Urothelium cell line (cell line): ENCODE measurements around the gene KLK13.

Experiments
- DNase-seq: peaks from one replicate; pipeline ENCODE4 v3.0.0; 2011; ENCODE audit warnings: low spot score, mixed read lengths
- FAIRE-seq: peaks from 2 replicates; lab custom pipeline; 2011; peaks lifted over from hg19 to GRCh38; lab: Jason Lieb, UNC

The KLK13 gene

GRCh38 chr19:51023946-51024345 is 40.9 kb downstream of the KLK13 start:
- no peak for DNase-seq
- no peak for FAIRE-seq

- no peak for FAIRE-seq
These were observed 42.4 kb downstream of the KLK13 start for GRCh38 chr19:51022526-51022925.

GRCh38 chr19:51020988-51021651 is 43.8 kb downstream of the KLK13 start:
- FAIRE-seq (no peak), DNase-seq (no peak)

More at GRCh38 chr19:51022526-51022925, 42.4 kb downstream of the KLK13 start:
- no peak for DNase-seq

GRCh38 chr19:51019544-51019925 is 45.4 kb downstream of the KLK13 start, which contains the start of gene KLK10:
Gene KLK10 (minus strand): TSS chr19:51019709. CDS start chr19:51019130, 579 bp downstream.
- DNase-seq (no peak), FAIRE-seq (no peak)

- FAIRE-seq (no peak), DNase-seq (no peak)
These were observed 45.9 kb downstream of the KLK13 start for GRCh38 chr19:51018745-51019543.

- FAIRE-seq (no peak), DNase-seq (peak; percentile 67)
These were observed 47.9 kb downstream of the KLK13 start for GRCh38 chr19:51016798-51017683.

- no peak for FAIRE-seq
These were observed 49.1 kb downstream of the KLK13 start for GRCh38 chr19:51015691-51016267.

GRCh38 chr19:51014242-51014641 is 50.6 kb downstream of the KLK13 start:
- FAIRE-seq (no peak), DNase-seq (no peak)

More at GRCh38 chr19:51015691-51016267, 49.1 kb downstream of the KLK13 start:
- no peak for DNase-seq

GRCh38 chr19:51012661-51013190 is 52.2 kb downstream of the KLK13 start:
- DNase-seq (no peak), FAIRE-seq (no peak)

- DNase-seq = no peak
These were observed 54.7 kb downstream of the KLK13 start for GRCh38 chr19:51010066-51010795.

GRCh38 chr19:51009061-51009891 is 55.6 kb downstream of the KLK13 start:
- no peak for FAIRE-seq
- DNase-seq = no peak

More at GRCh38 chr19:51010066-51010795, 54.7 kb downstream of the KLK13 start:
- FAIRE-seq = no peak

GRCh38 chr19:51007488-51007887 is 57.4 kb downstream of the KLK13 start:
- DNase-seq (no peak), FAIRE-seq (no peak)

- DNase-seq = no peak
- peak; percentile 79 for FAIRE-seq
These were observed 58.5 kb downstream of the KLK13 start for GRCh38 chr19:51006406-51006805.
